ENCODE measurements around the gene NCBP2L. TPM values are rescaled to one million over a fixed set of nuclear protein-coding genes. Genes with fewer than 3 reads are reported as not detected.
A peak's percentile ranks its signal among the peaks of the same experiment; 100 is the strongest.

Gene NCBP2L
- total RNA-seq, 4 donors from 2014 or later: not detected

GRCh38 chrX:107747596-107748161 is 29.9 kb upstream of the NCBP2L start:
- in situ Hi-C loops (cut with MboI; ENCODE audit: low pct_ligation_motif_present in 1 of 4, low pct_unique_long_range_greater_than_20kb in 1 of 4, low sequenced_read_pairs in 3 of 4) (no loop called here), intact Hi-C loops (cut with DNase I; ENCODE audit: low total_unique reads) (no loop called here)
- Histone ChIP-seq H3K27me3 (no peaks in the 10 kb centered on the region), H3K27ac (peak overlapping the region; percentile 40 to 68 (median 59)), H3K36me3 (no peaks in the 10 kb centered on the region), H3K4me3 (no peak overlapping the region), H3K4me1 (peaks cover 9 to 26% (median 12%) of the 10 kb centered on the region in 4 donors), H3K9me3 (no peaks in the 10 kb centered on the region)
- peak in 1 of 3 donors; percentile 22 for TF ChIP-seq POLR2AphosphoS5 (IDR thresholded peaks at IDR 0.05)
- TF ChIP-seq EP300 (IDR thresholded peaks at IDR 0.05; ENCODE audit: low read depth): no peak
- no peak for TF ChIP-seq POLR2A (IDR thresholded peaks at IDR 0.05)
- no peak for TF ChIP-seq CTCF (IDR thresholded peaks at IDR 0.05)
- 50% methylated on average over 3 of the region's 3 CpGs; no CpG with 5 or more reads in 1 of the 2 donors for WGBS, 2 donors (ENCODE audit: low coverage in 1 of 2)
- peak; percentile 22 for DNase-seq

GRCh38 chrX:107748506-107748905 is 29.0 kb upstream of the NCBP2L start:
- intact Hi-C loops (cut with DNase I; ENCODE audit: low total_unique reads): no loop called here
- DNase-seq: no peak
- WGBS, 2 donors (ENCODE audit: low coverage in 1 of 2): 67 to 86% methylated on average over 2 to 6 of the region's 6 CpGs
- no peak for TF ChIP-seq CTCF (IDR thresholded peaks at IDR 0.05)
- peaks cover 1 to 17% (median 4%) of the 10 kb centered on the region in 4 donors for H3K4me1 ChIP-seq
- H3K4me3 ChIP-seq: no peak overlapping the region
- no peaks in the 10 kb centered on the region for H3K36me3 ChIP-seq
- in situ Hi-C loops (cut with MboI; ENCODE audit: low pct_ligation_motif_present in 1 of 4, low pct_unique_long_range_greater_than_20kb in 1 of 4, low sequenced_read_pairs in 3 of 4): no loop called here
- H3K27ac ChIP-seq: peak overlapping the region; percentile 40 to 68 (median 59)
- H3K27me3 ChIP-seq: no peaks in the 10 kb centered on the region
- H3K9me3 ChIP-seq: no peaks in the 10 kb centered on the region

- no peak overlapping the region for H3K27ac ChIP-seq
- intact Hi-C loops (cut with DNase I; ENCODE audit: low total_unique reads): no loop called here
- no peaks in the 10 kb centered on the region for H3K36me3 ChIP-seq
- no peak for DNase-seq
- H3K9me3 ChIP-seq: no peaks in the 10 kb centered on the region
- WGBS, 2 donors (ENCODE audit: low coverage in 1 of 2): 92% methylated on average over 6 of the region's 6 CpGs; no CpG with 5 or more reads in 1 of the 2 donors
- TF ChIP-seq CTCF (IDR thresholded peaks at IDR 0.05) (no peak), POLR2AphosphoS5 (IDR thresholded peaks at IDR 0.05) (no peak), POLR2A (IDR thresholded peaks at IDR 0.05) (no peak), EP300 (IDR thresholded peaks at IDR 0.05; ENCODE audit: low read depth) (no peak)
- no peak overlapping the region for H3K4me3 ChIP-seq
- H3K4me1 ChIP-seq: peaks cover 0 to 15% (median 2%) of the 10 kb centered on the region in 4 donors
- in situ Hi-C loops (cut with MboI; ENCODE audit: low pct_ligation_motif_present in 1 of 4, low pct_unique_long_range_greater_than_20kb in 1 of 4, low sequenced_read_pairs in 3 of 4): loop anchor here in 1 of 4 donors (25.0 kb wide), 1 partner anchor 88 kb away; no protein-coding TSS in a partner anchor
- H3K27me3 ChIP-seq: no peaks in the 10 kb centered on the region
Measured at GRCh38 chrX:107750263-107750662, 27.3 kb upstream of the NCBP2L start.

- TF ChIP-seq POLR2AphosphoS5 (IDR thresholded peaks at IDR 0.05) (no peak), CTCF (IDR thresholded peaks at IDR 0.05) (no peak), POLR2A (IDR thresholded peaks at IDR 0.05) (no peak), EP300 (IDR thresholded peaks at IDR 0.05; ENCODE audit: low read depth) (no peak)
- intact Hi-C loops (cut with DNase I; ENCODE audit: low total_unique reads) (no loop called here), in situ Hi-C loops (cut with MboI; ENCODE audit: low pct_ligation_motif_present in 1 of 4, low pct_unique_long_range_greater_than_20kb in 1 of 4, low sequenced_read_pairs in 3 of 4) (loop anchor here in 1 of 4 donors (25.0 kb wide), 1 partner anchor 89 kb away; no protein-coding TSS in a partner anchor)
- H3K27me3 ChIP-seq: no peaks in the 10 kb centered on the region
- peaks cover 0 to 15% (median 2%) of the 10 kb centered on the region in 4 donors for H3K4me1 ChIP-seq
- WGBS, 2 donors (ENCODE audit: low coverage in 1 of 2): 70 to 75% methylated on average over 2 to 7 of the region's 7 CpGs
- H3K36me3 ChIP-seq: no peaks in the 10 kb centered on the region
- H3K27ac ChIP-seq: no peak overlapping the region
- H3K4me3 ChIP-seq: no peak overlapping the region
- DNase-seq: no peak
- no peaks in the 10 kb centered on the region for H3K9me3 ChIP-seq
Measured at GRCh38 chrX:107750861-107751445, 26.6 kb upstream of the NCBP2L start.
